Transverse colon (tissue), 4 donors: ENCODE results near the gene TRAF3IP3.

ENCODE experiments used
- CTCF ChIP-seq, 5 experiments: fragments of 200-600 bp in 3 of 5; fragments of 450-650 bp in 2 of 5; sonication (generic) in 3 of 5; IDR thresholded peaks; 1 replicate in 2 of 5; 2 replicates in 3 of 5; pipeline ENCODE4 v1.5.1; 2016 to 2017; ENCODE audit warnings: antibody characterized with exemption in 5 of 5, inconsistent platforms in 3 of 5, mild to moderate bottlenecking in 2 of 5, moderate library complexity in 1 of 5
- POLR2AphosphoS5 ChIP-seq, 3 donors: sonication (generic); formaldehyde crosslinking; IDR thresholded peaks; one replicate each; pipeline ENCODE4 v1.6.1; 2016; ENCODE audit warnings: antibody characterized with exemption in 3 of 3

DNA sequence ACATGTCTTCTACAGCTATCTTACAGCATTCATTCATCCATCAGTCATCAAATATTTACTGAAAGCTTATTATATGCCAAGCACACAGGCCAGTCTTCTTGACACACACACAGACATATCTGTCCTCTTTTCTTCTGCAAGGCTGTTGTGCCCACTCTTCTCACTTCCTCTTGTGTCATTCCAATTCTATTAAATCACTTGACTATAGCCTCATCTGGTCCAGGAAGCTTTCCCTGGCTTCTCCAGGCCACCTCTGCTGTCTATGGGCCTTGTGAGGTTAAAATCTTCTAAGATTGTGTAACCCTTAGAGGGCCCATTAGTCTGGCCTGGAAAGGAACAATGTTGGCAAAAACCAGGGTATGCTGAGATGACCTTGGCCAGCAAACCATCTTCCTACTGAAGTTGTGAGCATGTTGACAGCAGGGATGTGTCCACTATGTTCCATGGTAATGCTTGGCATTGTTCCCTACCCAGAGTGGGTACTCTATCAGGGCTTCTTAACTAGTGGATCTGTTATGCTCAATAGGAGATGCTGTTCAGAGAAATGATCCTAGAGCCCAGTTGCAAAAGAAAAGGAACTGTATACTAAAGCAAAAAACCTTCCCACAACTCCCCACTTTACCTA lies 5.3 kb downstream of the TRAF3IP3 start:
- TF ChIP-seq CTCF (IDR thresholded peaks at IDR 0.05) (no peak), POLR2AphosphoS5 (IDR thresholded peaks at IDR 0.05) (no peak)
